Natural killer cell (primary cell): Measurements from ENCODE around the gene MELK. TPM values are rescaled to one million over a fixed set of nuclear protein-coding genes. Genes with fewer than 3 reads are reported as not detected.

Source experiments
- ATAC-seq, 3 donors: fragments of 150-1000 bp in 2 of 3; fragments of 200-7000 bp in 1 of 3; cut with Tn5 transposase; 1 replicate in 1 of 3; 2 replicates in 2 of 3; pipeline ENCODE4 v1.10.0; 2021; ENCODE audit warnings: mild to moderate bottlenecking in 2 of 3, moderate library complexity in 2 of 3
- DNase-seq, 2 donors: peaks; one replicate each; pipeline versions ENCODE4 v3.0.0 to v3.0.0-alpha.2; 2013 to 2021; ENCODE audit warnings: mixed read lengths in 1 of 2
- H3K27ac ChIP-seq: one replicate; pipeline ENCODE4 v1.5.1; 2013; ENCODE audit warnings: mild to moderate bottlenecking, low read length
- H3K27me3 ChIP-seq: one replicate; pipeline ENCODE4 v1.6.1; 2013; ENCODE audit warnings: low read length; ENCODE audit not compliant: control insufficient read depth, insufficient read depth
- H3K36me3 ChIP-seq: one replicate; pipeline ENCODE4 v1.6.1; 2013; ENCODE audit warnings: low read length; ENCODE audit not compliant: control insufficient read depth, insufficient read depth
- H3K4me1 ChIP-seq: one replicate; pipeline ENCODE4 v1.6.1; 2013; ENCODE audit warnings: low read length; ENCODE audit not compliant: control insufficient read depth, insufficient read depth
- H3K4me3 ChIP-seq: one replicate; pipeline ENCODE4 v1.5.1; 2013; ENCODE audit warnings: low read length
- H3K9me3 ChIP-seq: one replicate; pipeline ENCODE4 v1.6.1; 2013; ENCODE audit warnings: low read length; ENCODE audit not compliant: control insufficient read depth, insufficient read depth
- H3K27ac Mint-ChIP-seq, 2 donors: one replicate each; pipeline ENCODE4 v1.8.0; 2022; ENCODE audit warnings: mild to moderate bottlenecking in 2 of 2, mixed read lengths in 2 of 2, moderate library complexity in 1 of 2
- H3K27me3 Mint-ChIP-seq, 2 donors: one replicate each; pipeline ENCODE4 v1.8.0; 2022; ENCODE audit warnings: low read depth in 2 of 2, mixed read lengths in 2 of 2
- H3K36me3 Mint-ChIP-seq: one replicate; pipeline ENCODE4 v1.8.0; 2022; ENCODE audit warnings: mixed read lengths
- H3K4me1 Mint-ChIP-seq, 2 donors: one replicate each; pipeline ENCODE4 v1.8.0; 2022; ENCODE audit warnings: mixed read lengths in 2 of 2
- H3K4me3 Mint-ChIP-seq: one replicate; pipeline ENCODE4 v1.8.0; 2022; ENCODE audit warnings: mild to moderate bottlenecking, moderate library complexity, mixed read lengths
- H3K9me3 Mint-ChIP-seq, 2 donors: one replicate each; pipeline ENCODE4 v1.8.0; 2022; ENCODE audit warnings: mixed read lengths in 2 of 2
- WGBS: methylation state at CpG from one replicate; pipeline ENCODE4 v1.1.7; 2013; ENCODE audit warnings: missing lambda C conversion rate; ENCODE audit not compliant: insufficient coverage; 5-methylcytosine and 5-hydroxymethylcytosine counted together
- intact Hi-C: fragments of 100-400 bp; cut with micrococcal nuclease; formaldehyde crosslinking; loops from one replicate; pipeline ENCODE4 v1.14.2; 2022
- total RNA-seq, 4 donors: library from RNA; stranded (reverse); fragments of 120-200 nt in 1 of 4; gene quantifications; one replicate each; pipeline versions ENCODE4 v1.2.3 to v1.2.4, GENCODE V29; 2013 to 2022
- TF ChIP-seq, protein P1 (sequence below): fragments of 200-600 bp; IDR thresholded peaks from one replicate; pipeline ENCODE4 v1.8.0; 2022; ENCODE audit warnings: antibody characterized with exemption

Gene MELK
- total RNA-seq, 3 donors from 2014 or later (not counting 1 experiment from before 2014, with no cell fraction given): 1.3 to 1.6 (median 1.5) TPM

GRCh38 chr9:36665921-36666431 is 93.3 kb downstream of the MELK start:
- Histone ChIP-seq H3K36me3 (no peaks in the 10 kb centered on the region), H3K9me3 (no peaks in the 10 kb centered on the region), H3K4me3 (no peak overlapping the region), H3K27me3 (no peaks in the 10 kb centered on the region), H3K4me1 (no peaks in the 10 kb centered on the region), H3K27ac (no peak overlapping the region)
- Mint-ChIP-seq H3K4me3 (no peak overlapping the region), H3K36me3 (no peaks in the 10 kb centered on the region), H3K9me3 (no peaks in the 10 kb centered on the region), H3K4me1 (peaks cover 13 to 15% of the 10 kb centered on the region in 2 donors), H3K27ac (peak overlapping the region; percentile 10 to 47), H3K27me3 (no peaks in the 10 kb centered on the region)
- WGBS: 81% methylated on average over 3 of the region's 3 CpGs
- TF ChIP-seq, protein P1, sequence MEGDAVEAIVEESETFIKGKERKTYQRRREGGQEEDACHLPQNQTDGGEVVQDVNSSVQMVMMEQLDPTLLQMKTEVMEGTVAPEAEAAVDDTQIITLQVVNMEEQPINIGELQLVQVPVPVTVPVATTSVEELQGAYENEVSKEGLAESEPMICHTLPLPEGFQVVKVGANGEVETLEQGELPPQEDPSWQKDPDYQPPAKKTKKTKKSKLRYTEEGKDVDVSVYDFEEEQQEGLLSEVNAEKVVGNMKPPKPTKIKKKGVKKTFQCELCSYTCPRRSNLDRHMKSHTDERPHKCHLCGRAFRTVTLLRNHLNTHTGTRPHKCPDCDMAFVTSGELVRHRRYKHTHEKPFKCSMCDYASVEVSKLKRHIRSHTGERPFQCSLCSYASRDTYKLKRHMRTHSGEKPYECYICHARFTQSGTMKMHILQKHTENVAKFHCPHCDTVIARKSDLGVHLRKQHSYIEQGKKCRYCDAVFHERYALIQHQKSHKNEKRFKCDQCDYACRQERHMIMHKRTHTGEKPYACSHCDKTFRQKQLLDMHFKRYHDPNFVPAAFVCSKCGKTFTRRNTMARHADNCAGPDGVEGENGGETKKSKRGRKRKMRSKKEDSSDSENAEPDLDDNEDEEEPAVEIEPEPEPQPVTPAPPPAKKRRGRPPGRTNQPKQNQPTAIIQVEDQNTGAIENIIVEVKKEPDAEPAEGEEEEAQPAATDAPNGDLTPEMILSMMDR: no peak
- no peak for DNase-seq
- ATAC-seq: peak in 2 of 3 donors; percentile 43 to 55
- intact Hi-C loops: no loop called here

DNA sequence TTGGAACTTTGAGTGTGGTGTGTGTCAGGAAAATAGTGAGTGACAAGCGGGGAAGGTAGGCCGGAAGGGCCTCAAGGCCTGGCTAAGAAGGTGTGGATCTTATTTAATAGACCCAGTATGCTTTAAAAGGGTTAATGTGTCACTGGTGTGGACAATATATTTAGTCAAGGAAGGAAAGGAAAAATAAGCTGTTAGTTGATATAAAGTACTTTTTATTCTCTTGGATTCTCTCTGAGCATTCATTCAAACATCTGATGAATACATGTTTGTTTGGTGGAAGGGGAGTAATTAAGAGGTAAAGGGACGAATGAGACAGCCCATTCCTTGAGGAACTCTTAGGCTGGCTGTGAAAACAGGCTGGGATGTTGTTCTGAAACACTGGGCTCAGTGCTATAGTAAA is 98.9 kb downstream of the MELK start:
- Mint-ChIP-seq H3K4me3 (no peak overlapping the region), H3K27ac (no peak overlapping the region), H3K9me3 (no peaks in the 10 kb centered on the region), H3K36me3 (no peaks in the 10 kb centered on the region), H3K4me1 (peaks cover 5 to 6% of the 10 kb centered on the region in 2 donors), H3K27me3 (no peaks in the 10 kb centered on the region)
- no peak for DNase-seq
- Histone ChIP-seq H3K27ac (no peak overlapping the region), H3K9me3 (no peaks in the 10 kb centered on the region), H3K27me3 (no peaks in the 10 kb centered on the region), H3K4me1 (no peaks in the 10 kb centered on the region), H3K4me3 (no peak overlapping the region), H3K36me3 (no peaks in the 10 kb centered on the region)
- intact Hi-C loops: no loop called here
- 100% methylated on average over 3 of the region's 3 CpGs for WGBS
- TF ChIP-seq, protein P1: no peak
- ATAC-seq: no peak

GRCh38 chr9:36676091-36676490 is 103.4 kb downstream of the MELK start:
- no peak for DNase-seq
- H3K36me3 ChIP-seq: no peaks in the 10 kb centered on the region
- intact Hi-C loops: no loop called here
- WGBS: 94% methylated on average over 1 of the region's 1 CpG
- no peaks in the 10 kb centered on the region for H3K4me1 Mint-ChIP-seq
- no peak for ATAC-seq
- H3K9me3 Mint-ChIP-seq: no peaks in the 10 kb centered on the region
- H3K4me3 Mint-ChIP-seq: no peak overlapping the region
- no peaks in the 10 kb centered on the region for H3K27me3 Mint-ChIP-seq
- no peaks in the 10 kb centered on the region for H3K27me3 ChIP-seq
- H3K4me1 ChIP-seq: no peaks in the 10 kb centered on the region
- no peaks in the 10 kb centered on the region for H3K9me3 ChIP-seq
- no peak overlapping the region for H3K27ac Mint-ChIP-seq
- no peaks in the 10 kb centered on the region for H3K36me3 Mint-ChIP-seq
- H3K4me3 ChIP-seq: no peak overlapping the region
- H3K27ac ChIP-seq: no peak overlapping the region
- TF ChIP-seq, protein P1: no peak
